Fibroblast of skin of left quadriceps (primary cell): ENCODE measurements around the gene PGAM2.
"Not testable (repeated sequence)": the region's sequence is repeated elsewhere in the genome, so short reads cannot be mapped to it uniquely, and the experiment has no call there.

ENCODE experiments used
- DNase-seq, 2 experiments: peaks; one replicate each; pipeline ENCODE4 v3.0.0-alpha.2; 2013; ENCODE audit warnings: low read depth in 2 of 2

The PGAM2 gene

GRCh38 chr7:44050915-44051560 is 14.3 kb downstream of the PGAM2 start:
- no peak for DNase-seq

- DNase-seq, result no peak
These were observed 15.0 kb downstream of the PGAM2 start for GRCh38 chr7:44050121-44050914.

GRCh38 chr7:44048031-44048795 is 17.2 kb downstream of the PGAM2 start:
- no peak for DNase-seq

GRCh38 chr7:44046321-44047061 is 18.9 kb downstream of the PGAM2 start:
- no peak for DNase-seq

- no peak for DNase-seq
These were observed 19.9 kb downstream of the PGAM2 start for GRCh38 chr7:44045226-44046014.

- DNase-seq, result peak; percentile 39 to 50
These were observed 20.8 kb downstream of the PGAM2 start, which contains the start of gene DBNL for GRCh38 chr7:44044315-44045225. Gene DBNL (plus strand): TSS chr7:44044702. CDS start chr7:44044738, 36 bp downstream.

- no peak for DNase-seq
These were observed 21.5 kb downstream of the PGAM2 start for GRCh38 chr7:44043902-44044301.

GRCh38 chr7:44042221-44042620 is 23.1 kb downstream of the PGAM2 start:
- no peak for DNase-seq

- not testable (repeated sequence) for DNase-seq
These were observed 24.9 kb downstream of the PGAM2 start for GRCh38 chr7:44040493-44040891.

GRCh38 chr7:44039800-44040492 is 25.4 kb downstream of the PGAM2 start:
- DNase-seq, result not testable (repeated sequence)

GRCh38 chr7:44038961-44039558 is 26.3 kb downstream of the PGAM2 start:
- not testable (repeated sequence) for DNase-seq

GRCh38 chr7:44038553-44038952 is 26.8 kb downstream of the PGAM2 start:
- DNase-seq, result not testable (repeated sequence)

- not testable (repeated sequence) for DNase-seq
These were observed 27.4 kb downstream of the PGAM2 start for GRCh38 chr7:44037951-44038350.

GRCh38 chr7:44036364-44036763 is 29.0 kb downstream of the PGAM2 start:
- not testable (repeated sequence) for DNase-seq

GRCh38 chr7:44033971-44034844 is 31.2 kb downstream of the PGAM2 start:
- not testable (repeated sequence) for DNase-seq

GRCh38 chr7:44032031-44032430 is 33.3 kb downstream of the PGAM2 start:
- DNase-seq, result not testable (repeated sequence)

GRCh38 chr7:44031319-44031718 is 34.0 kb downstream of the PGAM2 start:
- not testable (repeated sequence) for DNase-seq

- not testable (repeated sequence) for DNase-seq
These were observed 35.3 kb downstream of the PGAM2 start for GRCh38 chr7:44030029-44030428.
